Fibroblast of lung (primary cell): ENCODE results near the gene KCNG1. TPM values are rescaled to one million over a fixed set of nuclear protein-coding genes. Genes with fewer than 3 reads are reported as not detected.
A peak's percentile ranks its signal among the peaks of the same experiment; 100 is the strongest.

Source experiments
- DNase-seq, 2 donors: peaks; one replicate each; pipeline versions ENCODE4 v3.0.0 to v3.0.0-alpha.2; 2010; ENCODE audit warnings: low read depth in 2 of 2
- H2AFZ ChIP-seq: 2 replicates; pipeline ENCODE4 v1.5.1; 2012; ENCODE audit warnings: low read length, control low read depth, inconsistent platforms
- H3K27ac ChIP-seq: 2 replicates; pipeline ENCODE4 v1.5.1; 2011; ENCODE audit warnings: low read length, control low read depth; ENCODE audit not compliant: insufficient read depth
- H3K27me3 ChIP-seq: 2 replicates; pipeline ENCODE4 v1.5.1; 2011; ENCODE audit warnings: mild to moderate bottlenecking, low read length; ENCODE audit not compliant: control insufficient read depth, insufficient read depth
- H3K36me3 ChIP-seq: 2 replicates; pipeline ENCODE4 v1.5.1; 2011; ENCODE audit warnings: low read length; ENCODE audit not compliant: control insufficient read depth, insufficient read depth
- H3K4me1 ChIP-seq: 2 replicates; pipeline ENCODE4 v1.5.1; 2011; ENCODE audit warnings: low read length; ENCODE audit not compliant: control insufficient read depth, insufficient read depth; ENCODE audit errors: extremely low read depth
- H3K4me2 ChIP-seq: 2 replicates; pipeline ENCODE4 v1.5.1; 2011; ENCODE audit warnings: low read length, control low read depth; ENCODE audit not compliant: insufficient read depth; ENCODE audit errors: extremely low read depth
- H3K4me3 ChIP-seq, 4 experiments: fragments of 200-600 bp in 1 of 4; sonication (generic) in 1 of 4; replicated peaks in 1 of 4; 2 replicates each; pipeline ENCODE4 v1.5.1; 2011 to 2016; ENCODE audit warnings: low read length in 4 of 4, low read depth in 3 of 4, mild to moderate bottlenecking in 3 of 4, control low read depth in 2 of 4, inconsistent platforms in 1 of 4, mixed read lengths in 1 of 4; ENCODE audit not compliant: insufficient read depth in 1 of 4; ENCODE audit errors: control extremely low read depth in 1 of 4
- H3K79me2 ChIP-seq: 2 replicates; pipeline ENCODE4 v1.5.1; 2012; ENCODE audit warnings: mild to moderate bottlenecking, low read length, inconsistent platforms; ENCODE audit not compliant: control insufficient read depth, insufficient read depth
- H3K9ac ChIP-seq: 2 replicates; pipeline ENCODE4 v1.5.1; 2011; ENCODE audit warnings: mild to moderate bottlenecking, low read length, control low read depth; ENCODE audit not compliant: insufficient read depth
- H3K9me3 ChIP-seq: 2 replicates; pipeline ENCODE4 v1.5.1; 2012; ENCODE audit warnings: low read depth, low read length; ENCODE audit not compliant: control insufficient read depth, insufficient read depth
- H4K20me1 ChIP-seq: 2 replicates; pipeline ENCODE4 v1.5.1; 2011; ENCODE audit warnings: low read length; ENCODE audit not compliant: control insufficient read depth, insufficient read depth; ENCODE audit errors: extremely low read depth
- CTCF ChIP-seq, 2 donors: IDR thresholded peaks in 1 of 2; conservative IDR thresholded peaks in 1 of 2; 1 replicate in 1 of 2; 2 replicates in 1 of 2; pipeline ENCODE4 v1.5.1; 2011 to 2012; ENCODE audit warnings: low read length in 2 of 2, control low read depth in 1 of 2, inconsistent platforms in 1 of 2, low read depth in 1 of 2, mild to moderate bottlenecking in 1 of 2
- EZH2 ChIP-seq: IDR thresholded peaks from 2 replicates; pipeline ENCODE4 v1.5.1; 2012; ENCODE audit warnings: low read length, control low read depth, mild to moderate bottlenecking; ENCODE audit errors: missing control alignments
- polyA plus RNA-seq, 2 donors: library from polyadenylated mRNA; depleted of rRNA in 1 of 2; stranded (reverse) in 1 of 2; unstranded in 1 of 2; fragments of >200 nt; gene quantifications; 2 replicates each; pipeline ENCODE4 v1.2.1, GENCODE V29; 2011 to 2012; ENCODE audit warnings: missing spikeins in 1 of 2
- total RNA-seq: library from RNA; depleted of rRNA; stranded (reverse); fragments of >200 nt; gene quantifications from 2 replicates; pipeline ENCODE4 v1.2.1, GENCODE V29; 2014

KCNG1 gene
- total and polyA plus RNA-seq, 2 donors (not counting 1 experiment from before 2014, with no cell fraction given): 1.8 to 9.9 TPM

- H3K27ac ChIP-seq: peak overlapping the region; percentile 93
- no peaks in the 10 kb centered on the region for H3K9me3 ChIP-seq
- peak; percentile 17 to 49 for DNase-seq
- H3K9ac ChIP-seq: peak overlapping the region; percentile 97
- no peaks in the 10 kb centered on the region for H3K36me3 ChIP-seq
- H2AFZ ChIP-seq: no peak overlapping the region
- no peaks in the 10 kb centered on the region for H3K27me3 ChIP-seq
- H3K79me2 ChIP-seq: peaks cover 74% of the 10 kb centered on the region
- TF ChIP-seq EZH2 (no peak), CTCF (conservative IDR thresholded peaks at IDR 0.05 in 1 of 2, IDR thresholded peaks at IDR 0.05 in 1 of 2; ENCODE audit: low read depth in 1 of 2, low read length in 2 of 2) (no peak)
- peaks cover 3% of the 10 kb centered on the region for H3K4me1 ChIP-seq
- H3K4me3 ChIP-seq: peak overlapping the region; percentile 55 to 97 (median 84)
- no peaks in the 10 kb centered on the region for H4K20me1 ChIP-seq
- H3K4me2 ChIP-seq: peak overlapping the region; percentile 44
These were observed 65.6 kb downstream of the KCNG1 start for GRCh38 chr20:50957276-50957675.

- peaks cover 3% of the 10 kb centered on the region for H3K36me3 ChIP-seq
- H3K27me3 ChIP-seq: no peaks in the 10 kb centered on the region
These were observed 69.1 kb downstream of the KCNG1 start for GRCh38 chr20:50953821-50954220.

More at GRCh38 chr20:50953821-50954220, 69.1 kb downstream of the KCNG1 start:
- H3K9ac ChIP-seq: no peak overlapping the region
- TF ChIP-seq CTCF (conservative IDR thresholded peaks at IDR 0.05 in 1 of 2, IDR thresholded peaks at IDR 0.05 in 1 of 2; ENCODE audit: low read depth in 1 of 2, low read length in 2 of 2) (no peak), EZH2 (no peak)
- H3K27ac ChIP-seq: no peak overlapping the region
- no peak for DNase-seq
- no peaks in the 10 kb centered on the region for H3K9me3 ChIP-seq
- H4K20me1 ChIP-seq: no peaks in the 10 kb centered on the region
- H2AFZ ChIP-seq: no peak overlapping the region
- H3K4me1 ChIP-seq: no peaks in the 10 kb centered on the region
- H3K4me2 ChIP-seq: no peak overlapping the region
- peaks cover 60% of the 10 kb centered on the region for H3K79me2 ChIP-seq
- no peak overlapping the region for H3K4me3 ChIP-seq

Other genes with a start within 250 kb of the KCNG1 start
- 12.1 and 33.7 TPM in 2 replicates for gene BCAS4, start 228.0 kb downstream of the KCNG1 start, total RNA-seq
- 14.1 and 26.0 TPM in 2 replicates for gene BCAS4, start 228.0 kb downstream of the KCNG1 start, polyA plus RNA-seq
- 32.1 and 40.0 TPM in 2 replicates for gene ADNP, start 91.7 kb downstream of the KCNG1 start, total RNA-seq
- 25.7 and 29.4 TPM in 2 replicates for gene ADNP, start 91.7 kb downstream of the KCNG1 start, polyA plus RNA-seq
- gene DPM1, start 64.6 kb downstream of the KCNG1 start, total RNA-seq: 53.2 and 60.9 TPM in 2 replicates
- gene DPM1, start 64.6 kb downstream of the KCNG1 start, polyA plus RNA-seq: 89.1 and 103 TPM in 2 replicates
- gene MOCS3, start 64.3 kb downstream of the KCNG1 start, total RNA-seq: 9.2 and 10.1 TPM in 2 replicates
- gene MOCS3, start 64.3 kb downstream of the KCNG1 start, polyA plus RNA-seq: 3.7 and 4.5 TPM in 2 replicates